ENCODE data around the gene ZNF444. TPM values are rescaled to one million over a fixed set of nuclear protein-coding genes. Genes with fewer than 3 reads are reported as not detected.
"Not testable (repeated sequence)": the region's sequence is repeated elsewhere in the genome, so short reads cannot be mapped to it uniquely, and the experiment has no call there.

The ZNF444 gene
- total RNA-seq, 2 donors from 2014 or later, result 25.9 to 37.3 TPM

DNA sequence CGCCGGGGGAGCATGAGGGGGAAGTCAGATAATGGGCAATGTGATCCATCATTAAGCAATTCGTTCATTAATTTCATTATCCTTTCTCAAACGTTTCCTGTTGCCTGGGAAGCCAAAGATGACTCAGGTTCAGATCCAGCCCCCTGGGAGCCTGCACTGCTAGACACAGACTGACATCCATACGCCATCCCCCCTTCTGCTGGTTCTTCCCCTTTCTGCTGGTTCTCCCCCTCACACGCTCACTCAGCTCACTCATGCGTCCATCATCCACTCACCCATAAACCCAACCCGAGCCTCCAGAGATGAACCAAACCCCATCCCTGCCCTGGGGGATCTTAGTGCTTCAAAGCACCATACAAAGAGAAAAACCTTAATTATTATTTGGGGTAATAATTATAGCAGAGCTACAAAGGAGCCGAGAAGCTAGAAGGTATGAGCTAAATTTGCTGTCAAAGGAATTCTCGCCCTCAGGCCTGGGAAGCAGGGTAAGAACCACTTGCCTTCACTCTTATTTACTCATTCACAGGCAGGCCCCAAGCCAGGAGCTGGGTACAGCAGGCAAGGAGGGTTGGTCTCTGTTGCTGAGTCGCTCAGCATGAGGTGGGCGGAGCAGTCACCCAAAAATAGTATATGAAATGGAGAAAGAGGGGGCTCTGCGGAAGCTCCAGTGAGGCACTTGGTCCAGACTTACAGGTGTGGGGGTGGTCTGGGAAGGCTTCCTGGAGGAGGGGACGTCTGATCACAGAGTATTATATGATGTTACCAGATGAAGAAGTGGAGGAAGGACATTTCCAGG lies 7.0 kb upstream of the ZNF444 start:
- H3K36me3 Mint-ChIP-seq, result no peaks in the 10 kb centered on the region
- peak overlapping the region in 1 of 2 donors; percentile 69 for H3K27ac Mint-ChIP-seq
- H3K9me3 Mint-ChIP-seq, result no peaks in the 10 kb centered on the region
- DNase-seq (ENCODE audit: low spot score in 2 of 2), result no peak
- no peak for ATAC-seq

DNA sequence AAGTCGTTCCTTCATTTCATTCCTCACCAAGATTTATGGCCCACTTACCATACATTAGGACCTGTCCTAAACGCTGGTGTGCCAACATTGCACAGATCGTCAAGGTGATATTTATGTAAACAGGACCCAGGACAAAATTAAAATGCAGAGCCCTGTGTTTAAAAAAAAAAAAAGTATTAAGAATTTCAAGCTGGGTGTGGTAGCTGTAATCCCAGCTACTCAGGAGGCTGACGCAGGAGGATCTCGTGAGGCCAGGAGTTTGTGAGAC lies 6.5 kb upstream of the ZNF444 start:
- Mint-ChIP-seq H3K27ac (peak overlapping the region in 1 of 2 donors; percentile 69), H3K36me3 (no peaks in the 10 kb centered on the region), H3K9me3 (no peaks in the 10 kb centered on the region)
- ATAC-seq (no peak), DNase-seq (ENCODE audit: low spot score in 2 of 2) (no peak)

DNA sequence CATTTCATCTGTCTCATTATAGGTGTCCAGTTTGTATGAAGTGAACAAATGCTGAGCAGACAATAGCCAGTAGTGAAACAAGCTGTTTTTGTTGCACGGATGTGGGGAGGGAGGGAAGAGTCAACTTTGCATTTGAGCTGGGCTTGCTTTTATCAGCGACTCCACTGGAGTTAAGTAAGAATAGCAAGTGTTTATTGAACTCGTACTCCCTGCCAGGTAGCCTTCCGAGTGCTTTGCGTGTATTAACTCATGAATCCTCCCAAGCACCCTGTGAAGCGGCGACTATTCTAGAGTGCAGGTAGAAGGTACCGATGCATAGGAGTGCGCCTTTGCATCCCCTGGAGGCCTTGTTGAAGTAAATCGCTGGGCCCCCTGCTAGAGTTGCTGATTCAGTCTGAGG lies 4.7 kb upstream of the ZNF444 start:
- Mint-ChIP-seq H3K27ac (no peak overlapping the region), H3K36me3 (no peaks in the 10 kb centered on the region), H3K9me3 (no peaks in the 10 kb centered on the region)
- ATAC-seq, result no peak
- DNase-seq (ENCODE audit: low spot score in 2 of 2), result no peak

DNA sequence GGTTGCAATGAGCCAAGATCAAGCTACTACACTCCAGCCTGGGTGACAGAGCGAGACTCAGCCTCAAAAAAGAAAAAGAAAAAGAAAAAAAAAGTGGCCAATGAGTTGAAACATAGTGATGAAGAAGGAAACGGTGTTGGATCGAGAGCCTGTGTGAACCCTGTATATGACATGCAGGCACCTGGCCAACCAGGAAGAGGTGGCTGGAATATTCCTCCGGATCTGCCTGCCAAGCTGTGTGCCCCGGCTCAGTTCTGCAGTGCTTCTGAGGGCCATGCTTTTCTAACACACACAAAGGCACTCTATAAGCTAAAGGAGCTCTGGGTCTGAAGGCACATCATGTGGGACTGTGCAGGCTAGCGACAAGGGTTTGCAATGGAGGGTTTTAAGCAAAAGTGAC lies 3.7 kb upstream of the ZNF444 start:
- no peaks in the 10 kb centered on the region for H3K9me3 Mint-ChIP-seq
- no peak for DNase-seq (ENCODE audit: low spot score in 2 of 2)
- no peak overlapping the region for H3K27ac Mint-ChIP-seq
- H3K36me3 Mint-ChIP-seq, result no peaks in the 10 kb centered on the region
- ATAC-seq, result no peak

DNA sequence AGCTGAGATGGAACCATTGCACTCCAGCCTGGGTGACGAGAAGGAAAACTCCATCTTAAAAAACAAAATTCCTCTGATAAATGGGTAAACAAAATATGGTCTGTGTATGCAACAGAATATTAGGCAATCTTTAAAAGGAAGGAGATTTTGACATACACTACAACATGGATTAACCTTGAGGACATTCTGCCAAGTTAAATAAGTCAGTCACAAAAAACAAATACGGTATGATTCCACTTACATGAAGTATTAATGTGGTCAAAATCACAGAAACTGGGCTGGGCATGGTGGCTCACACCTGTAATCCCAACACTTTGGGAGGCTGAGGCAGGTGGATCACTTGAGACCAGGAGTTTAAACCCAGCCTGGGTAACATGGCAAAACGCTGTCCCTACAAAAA lies 3.0 kb upstream of the ZNF444 start:
- Mint-ChIP-seq H3K27ac (peak overlapping the region in 1 of 2 donors; percentile 47), H3K9me3 (no peaks in the 10 kb centered on the region), H3K36me3 (no peaks in the 10 kb centered on the region)
- ATAC-seq (no peak), DNase-seq (ENCODE audit: low spot score in 2 of 2) (no peak)

DNA sequence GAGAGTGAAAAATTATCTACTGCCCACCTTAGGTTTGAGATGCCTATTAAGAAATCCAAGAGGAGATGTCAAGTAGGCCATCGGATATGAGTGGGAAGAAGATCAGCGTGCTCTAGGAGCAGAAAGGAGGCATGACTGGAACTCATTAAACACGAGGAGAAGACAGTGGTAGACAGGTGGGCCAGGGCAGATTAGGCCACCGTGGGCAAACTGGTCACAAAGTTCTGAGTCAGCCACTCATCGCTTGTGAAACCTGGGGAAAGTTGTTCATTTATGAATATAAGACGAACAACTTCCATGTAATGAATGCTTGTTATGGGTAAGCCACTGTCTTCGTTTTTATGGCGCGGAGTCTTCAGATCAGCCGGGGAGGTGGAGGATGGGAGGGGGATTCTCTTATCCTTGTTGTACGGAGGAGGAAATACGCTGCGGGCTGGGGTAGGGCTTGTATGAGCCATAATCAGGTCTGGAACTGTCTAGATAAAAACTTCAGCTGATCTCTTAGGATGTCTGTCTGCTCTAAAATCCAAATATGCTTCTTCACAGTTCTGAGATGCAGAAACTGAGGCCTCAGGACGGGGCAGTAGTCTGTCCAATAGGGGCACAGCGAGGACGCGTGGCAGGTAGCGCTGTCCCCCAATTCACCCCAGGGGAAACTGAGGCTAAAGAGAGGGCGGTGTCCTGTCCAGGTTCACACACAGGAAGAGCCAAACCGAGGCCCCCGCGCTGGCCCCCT lies 1.1 kb upstream of the ZNF444 start:
- H3K9me3 Mint-ChIP-seq, result no peaks in the 10 kb centered on the region
- ATAC-seq (peak in 1 of 2 donors; percentile 4), DNase-seq (ENCODE audit: low spot score in 2 of 2) (no peak)
- no peaks in the 10 kb centered on the region for H3K36me3 Mint-ChIP-seq
- peak overlapping the region; percentile 92 to 93 for H3K27ac Mint-ChIP-seq

DNA sequence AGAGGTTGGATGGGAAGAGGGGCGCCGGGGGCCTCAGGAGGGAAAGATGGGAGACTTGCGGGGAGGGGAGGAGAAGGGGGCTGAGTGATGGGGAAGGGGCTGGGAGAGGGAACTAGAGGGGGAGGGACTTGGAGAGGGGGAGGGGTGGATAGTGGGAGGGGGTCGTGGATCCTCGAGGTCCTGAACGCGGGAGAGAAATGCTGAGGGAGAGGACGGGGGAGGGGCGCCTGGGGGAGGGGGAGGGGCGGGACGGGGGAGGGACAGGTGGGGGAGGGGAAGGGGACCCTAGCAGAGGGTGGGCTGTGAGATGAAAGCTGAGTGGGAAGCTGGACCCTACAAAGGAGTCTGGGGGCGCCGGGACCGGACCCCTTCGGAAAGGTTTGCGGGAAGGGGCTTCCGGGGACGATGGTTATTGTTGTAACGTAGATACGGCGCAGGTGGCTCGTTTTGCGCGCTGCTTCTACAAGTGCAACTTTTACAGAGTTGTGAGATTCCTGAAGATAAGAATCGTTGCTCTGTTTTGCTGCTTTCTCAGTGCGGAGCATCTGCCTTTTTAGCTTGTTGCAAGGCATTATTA lies 418 bp downstream of the ZNF444 start:
- DNase-seq (ENCODE audit: low spot score in 2 of 2) (no peak), ATAC-seq (no peak)
- peak overlapping the region; percentile 92 to 93 for H3K27ac Mint-ChIP-seq
- no peaks in the 10 kb centered on the region for H3K36me3 Mint-ChIP-seq
- no peaks in the 10 kb centered on the region for H3K9me3 Mint-ChIP-seq

DNA sequence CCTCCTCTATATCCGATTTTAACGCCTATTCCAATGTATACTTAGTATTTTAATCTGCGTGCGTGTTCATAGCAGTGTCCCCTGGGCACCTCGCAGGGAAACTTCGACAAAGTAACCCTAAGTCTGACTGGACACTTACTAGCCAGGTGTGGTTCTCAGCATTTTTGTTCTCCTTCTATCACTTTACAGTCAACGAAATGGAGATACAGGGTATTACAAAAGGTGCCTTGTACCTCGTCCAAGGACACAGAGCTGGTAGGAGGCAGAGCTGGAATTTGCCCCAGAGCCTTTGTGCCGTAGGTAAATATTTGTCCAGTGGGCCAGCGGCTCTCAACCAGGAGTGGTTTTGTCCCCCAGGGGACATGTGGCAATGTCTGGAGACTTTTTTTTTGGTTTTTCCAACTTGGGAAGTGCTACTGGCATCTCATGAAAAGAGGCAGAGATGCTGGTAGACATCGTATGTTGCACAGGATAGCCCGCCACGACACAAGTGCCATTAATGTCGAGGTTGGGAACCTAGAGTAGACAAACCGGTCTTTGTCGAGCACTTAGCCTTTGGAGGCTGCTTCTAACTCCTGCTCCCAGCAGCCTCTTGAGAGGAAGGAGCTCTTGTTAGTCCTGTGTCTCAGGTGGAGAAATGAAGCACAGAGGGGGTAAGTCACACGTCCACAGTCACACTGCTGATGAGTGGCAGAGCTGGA lies 1.1 kb downstream of the ZNF444 start:
- Mint-ChIP-seq H3K9me3 (no peaks in the 10 kb centered on the region), H3K27ac (peak overlapping the region; percentile 86 to 93), H3K36me3 (no peaks in the 10 kb centered on the region)
- DNase-seq (ENCODE audit: low spot score in 2 of 2) (no peak), ATAC-seq (no peak)

DNA sequence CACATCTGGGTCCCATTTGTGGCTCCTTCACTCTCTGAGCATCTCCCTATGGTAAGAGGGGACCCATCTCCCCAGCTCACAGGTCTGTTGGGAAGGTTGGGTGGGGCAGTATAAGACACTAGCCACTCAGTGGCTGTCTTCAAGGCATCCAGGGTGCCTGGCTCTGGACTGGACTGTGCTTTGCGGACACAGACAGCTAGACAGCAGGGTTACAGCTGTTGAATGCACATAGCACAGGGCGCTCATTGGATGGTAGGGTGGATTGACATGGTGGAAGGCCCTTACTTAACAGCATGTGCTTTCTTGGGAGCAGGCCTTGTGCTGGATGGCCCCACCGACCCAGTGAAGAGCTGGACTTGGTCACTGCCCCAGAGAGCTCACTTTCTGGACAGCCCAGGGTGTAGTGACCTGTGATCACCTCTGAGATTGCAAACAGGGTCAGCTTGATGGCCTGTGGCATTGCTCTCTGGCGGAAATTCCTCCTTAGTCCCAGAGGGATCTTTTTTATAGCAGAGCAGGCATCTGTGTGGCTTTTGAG lies 1.9 kb downstream of the ZNF444 start:
- ATAC-seq, result no peak
- DNase-seq (ENCODE audit: low spot score in 2 of 2), result no peak
- H3K27ac Mint-ChIP-seq, result no peak overlapping the region
- H3K9me3 Mint-ChIP-seq, result no peaks in the 10 kb centered on the region
- peaks cover 0 to 3% of the 10 kb centered on the region in 2 donors for H3K36me3 Mint-ChIP-seq

DNA sequence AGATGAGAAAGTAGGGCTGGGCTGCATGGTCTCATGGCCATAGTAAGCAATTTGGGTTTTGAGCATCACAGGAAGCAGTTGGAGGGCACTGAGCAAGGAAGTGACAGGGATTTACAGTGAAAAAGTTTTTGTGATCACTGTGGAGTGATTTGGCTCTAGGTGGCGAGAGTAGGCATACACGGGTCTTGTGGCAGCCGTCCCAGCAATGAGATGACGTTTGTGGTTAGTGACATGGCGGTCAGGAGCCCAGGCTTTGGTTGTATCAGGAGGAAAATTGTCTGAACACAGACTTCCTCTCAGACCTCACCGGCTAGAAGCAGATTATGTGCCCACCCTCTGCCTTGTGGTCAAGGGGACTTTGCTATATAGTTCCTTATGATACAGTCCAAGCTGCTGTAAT lies 3.3 kb downstream of the ZNF444 start:
- DNase-seq (ENCODE audit: low spot score in 2 of 2) (no peak), ATAC-seq (no peak)
- H3K9me3 Mint-ChIP-seq, result no peaks in the 10 kb centered on the region
- peak overlapping the region; percentile 48 to 61 for H3K27ac Mint-ChIP-seq
- peaks cover 5 to 13% of the 10 kb centered on the region in 2 donors for H3K36me3 Mint-ChIP-seq

DNA sequence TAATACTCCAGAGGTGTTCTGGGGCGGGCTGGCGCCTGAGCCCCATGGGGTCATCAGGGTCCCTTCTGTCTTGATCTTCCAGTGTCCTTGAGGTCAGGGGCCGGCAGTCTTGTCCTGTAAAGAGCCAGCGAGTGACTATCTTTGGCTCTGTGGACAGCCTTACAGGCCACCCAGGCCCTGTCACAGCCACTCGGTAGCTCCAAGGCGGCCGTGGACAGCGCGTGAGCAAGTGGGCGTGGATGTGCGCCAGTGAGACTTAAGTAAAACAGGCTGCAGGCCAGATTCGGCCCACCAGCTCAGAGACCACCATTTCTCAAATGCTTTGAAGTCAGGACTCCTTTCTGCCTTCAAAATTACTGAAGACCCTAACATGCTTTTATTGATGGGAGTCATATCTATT lies 3.7 kb downstream of the ZNF444 start:
- peak overlapping the region in 1 of 2 donors; percentile 48 for H3K27ac Mint-ChIP-seq
- H3K9me3 Mint-ChIP-seq, result no peaks in the 10 kb centered on the region
- peaks cover 9 to 17% of the 10 kb centered on the region in 2 donors for H3K36me3 Mint-ChIP-seq
- ATAC-seq, result no peak
- DNase-seq (ENCODE audit: low spot score in 2 of 2), result no peak

DNA sequence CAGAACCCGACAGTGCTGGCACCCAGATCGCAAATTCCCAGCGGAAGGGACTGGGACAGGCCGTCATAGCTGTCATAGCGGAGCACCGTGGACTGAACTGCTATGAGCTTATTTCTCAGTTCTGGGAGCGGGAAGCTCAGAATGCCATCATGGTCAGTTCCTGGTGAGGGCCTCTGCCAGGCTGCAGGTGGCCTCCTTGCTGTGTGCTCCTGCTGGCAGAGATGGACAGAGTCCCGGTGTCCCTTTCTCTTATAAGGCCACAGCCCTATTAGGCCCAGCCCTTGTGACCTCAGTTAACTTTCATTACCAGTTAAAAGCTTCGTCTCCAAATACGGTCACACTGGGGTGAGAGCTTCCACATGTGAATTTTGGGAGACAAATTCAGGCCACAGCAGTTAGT lies 4.6 kb downstream of the ZNF444 start:
- Mint-ChIP-seq H3K9me3 (no peaks in the 10 kb centered on the region), H3K36me3 (peaks cover 9 to 22% of the 10 kb centered on the region in 2 donors), H3K27ac (no peak overlapping the region)
- ATAC-seq (no peak), DNase-seq (ENCODE audit: low spot score in 2 of 2) (no peak)

DNA sequence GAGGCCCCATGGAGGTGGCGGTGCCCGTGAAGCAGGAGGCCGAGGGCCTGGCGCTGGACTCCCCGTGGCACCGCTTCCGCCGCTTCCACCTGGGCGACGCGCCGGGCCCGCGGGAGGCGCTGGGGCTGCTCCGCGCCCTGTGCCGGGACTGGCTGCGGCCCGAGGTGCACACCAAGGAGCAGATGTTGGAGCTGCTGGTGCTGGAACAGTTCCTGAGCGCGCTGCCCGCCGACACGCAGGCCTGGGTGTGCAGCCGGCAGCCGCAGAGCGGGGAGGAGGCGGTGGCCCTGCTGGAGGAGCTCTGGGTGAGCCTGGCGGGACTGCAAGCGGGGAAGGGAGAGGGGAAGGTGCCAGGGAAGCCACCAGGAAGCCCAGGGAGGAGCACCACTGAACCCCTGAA lies 5.8 kb downstream of the ZNF444 start:
- Mint-ChIP-seq H3K36me3 (peaks cover 9 to 22% of the 10 kb centered on the region in 2 donors), H3K27ac (no peak overlapping the region), H3K9me3 (no peaks in the 10 kb centered on the region)
- DNase-seq (ENCODE audit: low spot score in 2 of 2) (no peak), ATAC-seq (no peak)

DNA sequence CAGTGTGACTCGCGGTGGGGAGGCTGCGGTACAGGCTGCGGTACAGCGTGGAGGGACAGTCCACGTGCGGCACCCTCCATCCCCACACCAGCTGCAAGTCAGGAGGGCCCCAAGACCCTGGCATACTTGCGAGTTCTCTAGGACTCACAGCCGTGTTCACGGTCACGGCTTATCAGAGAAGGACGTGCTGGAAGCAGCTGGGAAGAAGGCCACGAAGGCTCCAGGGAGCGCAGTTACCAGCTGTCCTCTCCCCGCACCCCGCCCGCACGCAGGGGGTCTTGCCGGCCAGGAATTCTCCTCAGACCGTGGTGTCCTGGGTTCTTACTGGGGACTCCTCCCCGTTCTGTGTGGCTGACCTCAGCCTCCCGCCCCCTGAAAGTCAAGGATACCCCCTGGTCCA lies 6.2 kb downstream of the ZNF444 start:
- Mint-ChIP-seq H3K9me3 (no peaks in the 10 kb centered on the region), H3K36me3 (peaks cover 9 to 22% of the 10 kb centered on the region in 2 donors), H3K27ac (no peak overlapping the region)
- no peak for ATAC-seq
- DNase-seq (ENCODE audit: low spot score in 2 of 2), result no peak

DNA sequence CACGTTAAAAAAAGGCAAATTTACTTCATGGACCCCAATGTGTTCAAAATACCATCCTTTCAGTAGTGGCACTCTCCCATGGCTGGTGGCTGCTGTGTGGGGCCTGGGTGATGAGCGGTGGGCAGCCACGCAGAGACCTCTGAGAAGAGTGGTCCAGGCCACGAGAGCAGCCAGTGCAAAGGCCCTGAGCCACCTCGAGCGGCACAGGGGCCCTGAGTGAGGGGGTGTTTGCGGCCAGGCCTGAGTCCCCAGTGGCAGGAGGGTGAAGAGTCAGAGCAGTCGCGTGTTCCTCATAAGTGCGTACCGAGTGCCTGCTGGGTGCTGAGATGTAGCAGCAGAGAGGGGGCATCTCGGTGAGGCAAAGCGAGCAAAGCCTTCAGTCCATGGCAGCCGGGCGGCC lies 7.0 kb downstream of the ZNF444 start:
- DNase-seq (ENCODE audit: low spot score in 2 of 2) (no peak), ATAC-seq (no peak)
- H3K36me3 Mint-ChIP-seq, result peaks cover 9 to 22% of the 10 kb centered on the region in 2 donors
- H3K27ac Mint-ChIP-seq, result no peak overlapping the region
- no peaks in the 10 kb centered on the region for H3K9me3 Mint-ChIP-seq

DNA sequence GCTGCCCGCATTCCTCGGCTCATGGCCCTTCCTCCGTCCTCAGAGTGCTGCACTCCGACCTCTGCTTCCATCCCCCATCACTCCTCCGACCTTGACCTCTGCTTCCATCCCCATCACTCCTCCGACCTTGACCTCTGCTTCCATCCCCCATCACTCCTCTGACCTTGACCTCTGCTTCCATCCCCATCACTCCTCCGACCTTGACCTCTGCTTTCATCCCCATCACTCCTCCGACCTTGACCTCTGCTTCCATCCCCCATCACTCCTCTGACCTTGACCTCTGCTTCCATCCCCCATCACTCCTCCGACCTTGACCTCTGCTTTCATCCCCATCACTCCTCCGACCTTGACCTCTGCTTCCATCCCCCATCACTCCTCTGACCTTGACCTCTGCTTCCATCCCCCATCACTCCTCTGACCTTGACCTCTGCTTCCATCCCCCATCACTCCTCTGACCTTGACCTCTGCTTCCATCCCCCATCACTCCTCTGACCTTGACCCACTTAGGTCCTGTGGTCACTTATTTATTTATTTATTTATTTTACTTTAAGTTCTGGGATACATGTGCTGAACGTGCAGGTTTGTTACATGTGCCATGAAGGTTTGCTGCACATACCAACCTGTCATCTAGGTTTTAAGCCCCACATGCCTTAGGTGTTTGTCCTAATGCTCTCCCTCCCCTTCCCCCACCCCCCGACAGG lies 8.0 kb downstream of the ZNF444 start:
- peaks cover 9 to 31% of the 10 kb centered on the region in 2 donors for H3K36me3 Mint-ChIP-seq
- not testable (repeated sequence) for H3K9me3 Mint-ChIP-seq; DNase-seq (ENCODE audit: low spot score in 2 of 2); ATAC-seq; H3K27ac Mint-ChIP-seq
